Spinal cord (tissue), 10 donors: ENCODE measurements around the gene SUCNR1. TPM values are rescaled to one million over a fixed set of nuclear protein-coding genes. Genes with fewer than 3 reads are reported as not detected.
"Not testable (repeated sequence)": the region's sequence is repeated elsewhere in the genome, so short reads cannot be mapped to it uniquely, and the experiment has no call there.

ENCODE experiments used
- DNase-seq, 6 donors: peaks; one replicate each; pipeline versions ENCODE4 v3.0.0 to v3.0.0-alpha.2; 2013 to 2015; ENCODE audit warnings: low spot score in 6 of 6, low read depth in 4 of 6
- H3K27ac ChIP-seq: one replicate; pipeline ENCODE4 v1.5.1; 2013; ENCODE audit warnings: low read depth, low read length, control low read depth
- H3K27me3 ChIP-seq: one replicate; pipeline ENCODE4 v1.6.1; 2013; ENCODE audit warnings: low read length; ENCODE audit not compliant: control insufficient read depth, insufficient read depth
- H3K36me3 ChIP-seq: one replicate; pipeline ENCODE4 v1.6.1; 2013; ENCODE audit warnings: low read length; ENCODE audit not compliant: control insufficient read depth, insufficient read depth
- H3K4me1 ChIP-seq: one replicate; pipeline ENCODE4 v1.6.1; 2013; ENCODE audit warnings: low read length; ENCODE audit not compliant: control insufficient read depth, insufficient read depth
- H3K4me3 ChIP-seq: one replicate; pipeline ENCODE4 v1.5.1; 2013; ENCODE audit warnings: low read depth, low read length, control low read depth
- H3K9me3 ChIP-seq: one replicate; pipeline ENCODE4 v1.6.1; 2013; ENCODE audit warnings: low read length; ENCODE audit not compliant: control insufficient read depth, insufficient read depth
- WGBS: methylation state at CpG from one replicate; pipeline ENCODE4 v1.1.5; 2013; ENCODE audit warnings: missing lambda C conversion rate; ENCODE audit not compliant: insufficient coverage; 5-methylcytosine and 5-hydroxymethylcytosine counted together
- polyA plus RNA-seq, 2 donors: library from polyadenylated mRNA; unstranded; fragments of 120-200 nt; gene quantifications; one replicate each; pipeline ENCODE4 v1.2.1, GENCODE V29; 2013; ENCODE audit not compliant: insufficient read length in 2 of 2
- total RNA-seq, 2 donors: library from RNA; depleted of rRNA in 1 of 2; stranded (reverse); fragments of 120-200 nt in 1 of 2; fragments of >200 nt in 1 of 2; gene quantifications; one replicate each; pipeline versions ENCODE4 v1.2.3 to v1.2.4, GENCODE V29; 2013 to 2014
- donor health status: healthy.

Gene SUCNR1
- total and polyA plus RNA-seq, 4 donors, result 0.44 to 2.6 (median 0.87) TPM

GRCh38 chr3:151881137-151881536, 7.7 kb downstream of the SUCNR1 start:
- H3K4me3 ChIP-seq, result no peak overlapping the region
- H3K4me1 ChIP-seq, result no peaks in the 10 kb centered on the region
- H3K27ac ChIP-seq, result no peak overlapping the region
- no peak for DNase-seq
- no peaks in the 10 kb centered on the region for H3K9me3 ChIP-seq
- WGBS, result 90% methylated on average over 5 of the region's 6 CpGs
- no peaks in the 10 kb centered on the region for H3K27me3 ChIP-seq
- no peaks in the 10 kb centered on the region for H3K36me3 ChIP-seq

- not testable (repeated sequence) for H3K27me3 ChIP-seq, H3K9me3 ChIP-seq
- 100% methylated on average over 3 of the region's 3 CpGs for WGBS
Measured at GRCh38 chr3:151885397-151885796, 12.0 kb downstream of the SUCNR1 start.

GRCh38 chr3:151887450-151888211, 14.2 kb downstream of the SUCNR1 start:
- H3K27me3 ChIP-seq, H3K36me3 ChIP-seq, H3K4me3 ChIP-seq, DNase-seq, H3K27ac ChIP-seq, H3K4me1 ChIP-seq, H3K9me3 ChIP-seq: not testable (repeated sequence)
- no CpG with 5 or more reads among the region's 3 CpGs for WGBS

More at GRCh38 chr3:151885397-151885796, 12.0 kb downstream of the SUCNR1 start:
- H3K4me1 ChIP-seq, H3K36me3 ChIP-seq, H3K27ac ChIP-seq, DNase-seq, H3K4me3 ChIP-seq: not testable (repeated sequence)

- no peak for DNase-seq
- H3K9me3 ChIP-seq, result no peaks in the 10 kb centered on the region
- no peak overlapping the region for H3K4me3 ChIP-seq
- no peaks in the 10 kb centered on the region for H3K4me1 ChIP-seq
- no peak overlapping the region for H3K27ac ChIP-seq
- WGBS, result 100% methylated on average over 1 of the region's 4 CpGs
- H3K36me3 ChIP-seq, result no peaks in the 10 kb centered on the region
- no peaks in the 10 kb centered on the region for H3K27me3 ChIP-seq
Measured at GRCh38 chr3:151890721-151891141, 17.3 kb downstream of the SUCNR1 start.

- H3K4me3 ChIP-seq, result no peak overlapping the region
- no peak overlapping the region for H3K27ac ChIP-seq
- no peak for DNase-seq
- H3K36me3 ChIP-seq, result no peaks in the 10 kb centered on the region
- H3K9me3 ChIP-seq, result no peaks in the 10 kb centered on the region
- no peaks in the 10 kb centered on the region for H3K4me1 ChIP-seq
- no peaks in the 10 kb centered on the region for H3K27me3 ChIP-seq
- 80% methylated on average over 1 of the region's 5 CpGs for WGBS
Measured at GRCh38 chr3:151891721-151892120, 18.3 kb downstream of the SUCNR1 start.

- no peak for DNase-seq
- no peaks in the 10 kb centered on the region for H3K4me1 ChIP-seq
- no peaks in the 10 kb centered on the region for H3K27me3 ChIP-seq
- H3K9me3 ChIP-seq, result no peaks in the 10 kb centered on the region
- H3K27ac ChIP-seq, result no peak overlapping the region
- H3K36me3 ChIP-seq, result no peaks in the 10 kb centered on the region
- H3K4me3 ChIP-seq, result no peak overlapping the region
Measured at GRCh38 chr3:151894219-151894618, 20.8 kb downstream of the SUCNR1 start.

- Histone ChIP-seq H3K27me3 (no peaks in the 10 kb centered on the region), H3K9me3 (no peaks in the 10 kb centered on the region), H3K27ac (no peak overlapping the region), H3K36me3 (no peaks in the 10 kb centered on the region), H3K4me1 (no peaks in the 10 kb centered on the region), H3K4me3 (no peak overlapping the region)
- no peak for DNase-seq
- WGBS, result no CpG with 5 or more reads among the region's 4 CpGs
Measured at GRCh38 chr3:151895478-151896241, 22.2 kb downstream of the SUCNR1 start.

- Histone ChIP-seq H3K4me1 (no peaks in the 10 kb centered on the region), H3K9me3 (no peaks in the 10 kb centered on the region), H3K4me3 (no peak overlapping the region), H3K36me3 (no peaks in the 10 kb centered on the region), H3K27ac (no peak overlapping the region), H3K27me3 (no peaks in the 10 kb centered on the region)
- no peak for DNase-seq
- WGBS, result no CpG with 5 or more reads among the region's 4 CpGs
Measured at GRCh38 chr3:151896246-151897012, 23.0 kb downstream of the SUCNR1 start.

- not testable (repeated sequence) for H3K9me3 ChIP-seq, H3K27ac ChIP-seq, H3K4me3 ChIP-seq, H3K27me3 ChIP-seq, H3K4me1 ChIP-seq, DNase-seq, H3K36me3 ChIP-seq
- no CpG with 5 or more reads among the region's 1 CpG for WGBS
Measured at GRCh38 chr3:151898121-151898520, 24.7 kb downstream of the SUCNR1 start.
